HCT116 (cell line): Measurements from ENCODE around the gene CARS1.

Experiments used
- POLR2A ChIP-seq: IDR thresholded peaks from 2 replicates; pipeline ENCODE4 v1.7.0; 2011; ENCODE audit warnings: borderline replicate concordance; ENCODE audit not compliant: insufficient read depth, insufficient read length; ENCODE audit errors: extremely low read depth
- POLR2AphosphoS5 ChIP-seq: IDR thresholded peaks from 2 replicates; pipeline ENCODE4 v1.6.1; 2011; ENCODE audit warnings: mild to moderate bottlenecking, low read depth, low read length, moderate library complexity
- YY1 ChIP-seq: IDR thresholded peaks from 2 replicates; pipeline ENCODE4 v1.6.1; 2011; ENCODE audit warnings: low read length, low read depth, moderate library complexity, mild to moderate bottlenecking; ENCODE audit not compliant: insufficient replicate concordance; ENCODE audit errors: extremely low read depth
- TF ChIP-seq, protein P1 (sequence below), 3 experiments: fragments of 200-600 bp in 1 of 3; sonication (generic) in 1 of 3; IDR thresholded peaks in 2 of 3; conservative IDR thresholded peaks in 1 of 3; 2 replicates each; pipeline ENCODE4 v1.5.1; 2012 to 2017; ENCODE audit warnings: low read depth in 2 of 3, low read length in 2 of 3, antibody characterized with exemption in 1 of 3, borderline replicate concordance in 1 of 3, control low read depth in 1 of 3, mild to moderate bottlenecking in 1 of 3, mixed read lengths in 1 of 3, mixed run types in 1 of 3, moderate library complexity in 1 of 3; ENCODE audit not compliant: insufficient read depth in 1 of 3

DNA sequence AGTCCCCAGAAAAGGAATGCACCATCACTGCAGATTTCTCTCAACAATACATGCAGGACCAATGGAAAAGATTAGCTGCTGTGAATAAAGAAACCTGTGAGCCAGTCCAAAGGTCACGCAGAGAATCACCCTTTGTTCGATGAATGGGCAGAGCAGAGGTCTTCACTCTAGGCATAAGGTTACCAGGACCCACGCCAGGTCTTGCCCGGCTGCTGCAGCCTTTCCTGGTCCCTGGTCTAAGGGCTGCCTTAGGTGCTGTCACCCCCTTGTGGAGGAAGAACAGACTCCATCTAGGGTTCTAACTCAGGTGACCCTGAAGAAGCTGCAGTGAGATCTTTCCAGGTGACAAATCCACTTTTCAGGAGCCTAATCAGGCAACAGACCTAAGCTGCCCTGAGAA is 36.1 kb downstream of the CARS1 start:
- TF ChIP-seq, protein P1, sequence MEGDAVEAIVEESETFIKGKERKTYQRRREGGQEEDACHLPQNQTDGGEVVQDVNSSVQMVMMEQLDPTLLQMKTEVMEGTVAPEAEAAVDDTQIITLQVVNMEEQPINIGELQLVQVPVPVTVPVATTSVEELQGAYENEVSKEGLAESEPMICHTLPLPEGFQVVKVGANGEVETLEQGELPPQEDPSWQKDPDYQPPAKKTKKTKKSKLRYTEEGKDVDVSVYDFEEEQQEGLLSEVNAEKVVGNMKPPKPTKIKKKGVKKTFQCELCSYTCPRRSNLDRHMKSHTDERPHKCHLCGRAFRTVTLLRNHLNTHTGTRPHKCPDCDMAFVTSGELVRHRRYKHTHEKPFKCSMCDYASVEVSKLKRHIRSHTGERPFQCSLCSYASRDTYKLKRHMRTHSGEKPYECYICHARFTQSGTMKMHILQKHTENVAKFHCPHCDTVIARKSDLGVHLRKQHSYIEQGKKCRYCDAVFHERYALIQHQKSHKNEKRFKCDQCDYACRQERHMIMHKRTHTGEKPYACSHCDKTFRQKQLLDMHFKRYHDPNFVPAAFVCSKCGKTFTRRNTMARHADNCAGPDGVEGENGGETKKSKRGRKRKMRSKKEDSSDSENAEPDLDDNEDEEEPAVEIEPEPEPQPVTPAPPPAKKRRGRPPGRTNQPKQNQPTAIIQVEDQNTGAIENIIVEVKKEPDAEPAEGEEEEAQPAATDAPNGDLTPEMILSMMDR (IDR thresholded peaks at IDR 0.05 in 2 of 3, conservative IDR thresholded peaks at IDR 0.05 in 1 of 3; ENCODE audit: borderline replicate concordance in 1 of 3, insufficient read depth in 1 of 3, low read depth in 2 of 3, low read length in 2 of 3), result peak; percentile 58 to 73 (median 64); a peak in 5 of 6 replicates
- TF ChIP-seq YY1 (no peak), POLR2A (no peak), POLR2AphosphoS5 (0 out of 2 replicates have a peak, but pooled peaks have one; percentile 3)
